Measurements from ENCODE around the gene LRRC38.

LRRC38 gene

GRCh38 chr1:13517193-13517812 is 3.5 kb upstream of the LRRC38 start:
- in situ Hi-C loops (cut with HindIII; ENCODE audit: low sequenced_read_pairs): no loop called here

- in situ Hi-C loops (cut with HindIII; ENCODE audit: low sequenced_read_pairs): no loop called here
These were observed 2.8 kb upstream of the LRRC38 start for GRCh38 chr1:13516606-13517005.

DNA sequence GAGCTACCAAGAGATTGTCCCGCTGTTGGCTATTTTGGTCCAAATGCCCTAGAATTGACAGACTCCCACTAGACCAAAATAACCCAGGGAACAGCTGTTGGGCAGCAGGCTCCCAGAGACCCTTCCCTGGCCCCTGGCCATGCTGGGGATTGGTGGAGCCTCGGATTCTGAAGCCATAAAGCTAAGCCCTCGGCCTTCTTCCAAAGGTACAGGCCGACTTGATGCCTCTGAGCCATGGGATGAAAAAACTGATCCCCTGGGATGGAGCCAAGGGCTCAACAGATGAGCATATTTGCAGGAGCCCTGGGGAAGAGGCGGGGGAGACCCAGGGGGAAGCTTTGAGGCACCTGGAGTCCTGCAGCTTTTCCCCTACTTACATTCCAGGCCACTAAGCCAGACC is 1.0 kb upstream of the LRRC38 start:
- in situ Hi-C loops (cut with HindIII; ENCODE audit: low sequenced_read_pairs): no loop called here

GRCh38 chr1:13513063-13513894 is 524 bp downstream of the LRRC38 start:
- in situ Hi-C loops (cut with HindIII; ENCODE audit: low sequenced_read_pairs): no loop called here

- in situ Hi-C loops (cut with HindIII; ENCODE audit: low sequenced_read_pairs): no loop called here
These were observed 1.3 kb downstream of the LRRC38 start for GRCh38 chr1:13512472-13512871.

- in situ Hi-C loops (cut with HindIII; ENCODE audit: low sequenced_read_pairs): no loop called here
These were observed 3.3 kb downstream of the LRRC38 start for GRCh38 chr1:13510499-13510898.

GRCh38 chr1:13507075-13507474 is 6.7 kb downstream of the LRRC38 start:
- in situ Hi-C loops (cut with HindIII; ENCODE audit: low sequenced_read_pairs): no loop called here

- in situ Hi-C loops (cut with HindIII; ENCODE audit: low sequenced_read_pairs): no loop called here
These were observed 8.8 kb downstream of the LRRC38 start for GRCh38 chr1:13505020-13505419.

GRCh38 chr1:13500806-13501205 is 13.0 kb downstream of the LRRC38 start:
- in situ Hi-C loops (cut with HindIII; ENCODE audit: low sequenced_read_pairs): no loop called here

DNA sequence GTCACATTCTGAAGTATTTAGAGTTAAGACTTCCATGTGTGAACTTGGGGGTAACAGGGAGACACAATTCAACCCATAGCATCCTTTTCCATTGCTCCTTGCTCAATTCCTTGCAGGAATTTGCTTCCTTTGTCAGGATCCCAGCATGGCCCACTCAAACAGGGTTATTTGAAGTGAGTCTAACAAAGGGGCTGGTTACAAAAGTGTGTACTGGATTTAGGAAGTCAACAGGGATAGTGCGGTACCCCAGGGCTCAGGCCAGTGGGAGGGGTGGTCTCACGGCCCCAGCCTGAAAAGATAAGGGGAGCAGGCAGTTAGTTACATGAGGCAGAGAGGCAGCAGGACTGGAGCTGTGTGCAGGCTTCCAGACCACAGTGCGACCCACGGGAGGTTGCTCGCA is 14.4 kb downstream of the LRRC38 start:
- in situ Hi-C loops (cut with HindIII; ENCODE audit: low sequenced_read_pairs): no loop called here

- in situ Hi-C loops (cut with HindIII; ENCODE audit: low sequenced_read_pairs): no loop called here
These were observed 15.2 kb downstream of the LRRC38 start for GRCh38 chr1:13498553-13498952.

GRCh38 chr1:13495186-13495585 is 18.6 kb downstream of the LRRC38 start:
- in situ Hi-C loops (cut with HindIII; ENCODE audit: low sequenced_read_pairs): no loop called here

DNA sequence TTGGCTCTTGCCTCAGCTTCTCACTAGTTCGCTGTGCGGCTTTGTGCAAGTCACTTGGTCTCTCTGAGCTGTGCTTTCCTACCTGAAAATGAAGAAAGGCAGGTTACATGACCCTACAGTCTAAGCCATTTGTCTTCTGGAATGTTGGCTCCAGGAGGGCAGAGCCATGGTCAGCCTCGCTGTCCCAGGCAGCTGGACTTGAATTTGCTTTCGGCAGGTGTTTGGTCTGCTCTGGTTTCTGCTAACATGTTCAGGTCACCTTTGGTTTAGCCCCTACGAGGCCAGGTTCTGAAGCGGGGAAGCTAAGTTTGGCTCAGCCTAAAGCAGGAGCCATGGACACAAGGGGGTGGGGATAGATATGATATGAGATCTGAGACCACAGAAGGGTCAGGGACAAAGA is 19.1 kb downstream of the LRRC38 start:
- in situ Hi-C loops (cut with HindIII; ENCODE audit: low sequenced_read_pairs): no loop called here

GRCh38 chr1:13494025-13494424 is 19.8 kb downstream of the LRRC38 start:
- in situ Hi-C loops (cut with HindIII; ENCODE audit: low sequenced_read_pairs): no loop called here

DNA sequence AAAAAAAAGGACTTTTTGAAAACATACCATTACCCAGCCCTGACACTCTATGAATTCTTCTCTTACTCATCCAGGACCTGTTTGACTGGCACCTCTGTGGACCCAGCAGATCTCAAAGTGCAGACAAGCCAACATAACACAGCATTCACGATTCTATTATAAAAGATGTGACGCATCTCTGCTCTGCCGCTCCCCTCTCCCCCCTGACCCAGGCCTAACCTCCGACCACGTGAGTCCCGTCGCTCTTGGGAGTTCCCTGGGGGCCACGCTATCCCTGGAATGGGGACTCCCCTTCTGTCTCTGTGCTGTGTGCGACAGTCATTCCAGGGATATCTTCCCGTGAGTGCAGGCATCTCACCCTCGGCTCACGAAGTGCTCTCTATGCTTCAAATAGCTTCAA is 21.1 kb downstream of the LRRC38 start:
- in situ Hi-C loops (cut with HindIII; ENCODE audit: low sequenced_read_pairs): no loop called here

DNA sequence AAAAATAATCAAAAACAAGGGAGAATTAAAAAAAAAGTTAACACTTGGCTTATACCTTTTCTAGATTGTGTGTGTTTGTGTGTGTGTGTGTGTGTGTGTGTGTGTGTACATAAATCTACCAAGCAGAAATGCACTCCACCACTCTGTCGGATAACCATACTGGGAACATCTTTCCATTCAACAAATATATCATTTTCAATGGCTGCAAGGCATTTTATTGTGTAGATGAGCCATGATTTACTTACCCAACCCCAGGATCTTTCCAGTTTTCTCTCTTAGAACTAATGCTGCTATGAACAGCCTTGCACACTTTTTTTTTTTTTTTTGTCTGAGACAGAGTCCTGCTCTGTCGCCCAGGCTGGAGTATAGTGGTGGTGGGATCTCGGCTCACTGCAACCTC is 25.8 kb downstream of the LRRC38 start:
- in situ Hi-C loops (cut with HindIII; ENCODE audit: low sequenced_read_pairs): no loop called here

- in situ Hi-C loops (cut with HindIII; ENCODE audit: low sequenced_read_pairs): no loop called here
These were observed 26.5 kb downstream of the LRRC38 start for GRCh38 chr1:13487143-13487868.

GRCh38 chr1:13483946-13484345 is 29.9 kb downstream of the LRRC38 start:
- in situ Hi-C loops (cut with HindIII; ENCODE audit: low sequenced_read_pairs): no loop called here

- in situ Hi-C loops (cut with HindIII; ENCODE audit: low sequenced_read_pairs): no loop called here
These were observed 31.2 kb downstream of the LRRC38 start for GRCh38 chr1:13482600-13482999.

GRCh38 chr1:13479171-13479856 is 34.5 kb downstream of the LRRC38 start:
- in situ Hi-C loops (cut with HindIII; ENCODE audit: low sequenced_read_pairs): no loop called here

- in situ Hi-C loops (cut with HindIII; ENCODE audit: low sequenced_read_pairs): no loop called here
These were observed 35.1 kb downstream of the LRRC38 start for GRCh38 chr1:13478692-13479091.

All from endothelial cell of hepatic sinusoid (primary cell).